Transverse colon (tissue), 4 donors: ENCODE results near the gene ZNF784. TPM values are rescaled to one million over a fixed set of nuclear protein-coding genes. Genes with fewer than 3 reads are reported as not detected.

ENCODE experiments used
- DNase-seq: peaks from one replicate; pipeline ENCODE4 v3.0.0-alpha.2; 2019
- H3K27ac ChIP-seq, 4 donors: fragments of 200-600 bp; sonication (generic); 2 replicates each; pipeline ENCODE4 v1.5.1; 2016 to 2018; ENCODE audit warnings: inconsistent platforms in 4 of 4
- H3K27me3 ChIP-seq: fragments of 200-600 bp; sonication (generic); 2 replicates; pipeline ENCODE4 v1.5.1; 2017; ENCODE audit warnings: inconsistent platforms
- H3K36me3 ChIP-seq, 4 donors: fragments of 200-600 bp; sonication (generic); 2 replicates each; pipeline ENCODE4 v1.5.1; 2017 to 2019; ENCODE audit warnings: inconsistent platforms in 4 of 4
- H3K4me1 ChIP-seq, 4 donors: fragments of 200-600 bp; sonication (generic); 2 replicates each; pipeline ENCODE4 v1.5.1; 2017 to 2020; ENCODE audit warnings: inconsistent platforms in 4 of 4
- H3K4me3 ChIP-seq, 4 donors: fragments of 200-600 bp; sonication (generic); 1 replicate in 1 of 4; 2 replicates in 3 of 4; pipeline versions ENCODE4 v1.5.1 to v1.6.1; 2017 to 2019; ENCODE audit warnings: inconsistent platforms in 4 of 4
- H3K9me3 ChIP-seq, 2 donors: fragments of 200-600 bp; sonication (generic); 2 replicates each; pipeline ENCODE4 v1.5.1; 2017 to 2019; ENCODE audit warnings: inconsistent platforms in 2 of 2
- CTCF ChIP-seq, 5 experiments: fragments of 200-600 bp in 3 of 5; fragments of 450-650 bp in 2 of 5; sonication (generic) in 3 of 5; IDR thresholded peaks; 1 replicate in 2 of 5; 2 replicates in 3 of 5; pipeline ENCODE4 v1.5.1; 2016 to 2017; ENCODE audit warnings: antibody characterized with exemption in 5 of 5, inconsistent platforms in 3 of 5, mild to moderate bottlenecking in 2 of 5, moderate library complexity in 1 of 5
- EP300 ChIP-seq: sonication (generic); formaldehyde crosslinking; IDR thresholded peaks from one replicate; pipeline ENCODE4 v1.6.1; 2017; ENCODE audit warnings: antibody characterized with exemption, low read depth
- POLR2A ChIP-seq: fragments of 450-650 bp; IDR thresholded peaks from one replicate; pipeline ENCODE4 v1.6.1; 2016; ENCODE audit warnings: antibody characterized with exemption, mild to moderate bottlenecking, moderate library complexity
- POLR2AphosphoS5 ChIP-seq, 3 donors: sonication (generic); formaldehyde crosslinking; IDR thresholded peaks; one replicate each; pipeline ENCODE4 v1.6.1; 2016; ENCODE audit warnings: antibody characterized with exemption in 3 of 3
- WGBS, 2 donors: methylation state at CpG; one replicate each; pipeline ENCODE4 v1.1.5; 2018; ENCODE audit warnings: low coverage in 1 of 2; 5-methylcytosine and 5-hydroxymethylcytosine counted together
- in situ Hi-C, 4 donors: fragments of 200-750 bp; cut with MboI; loops; one replicate each; pipeline versions ENCODE4 v1.15.0 to v1.15.1; 2017; ENCODE audit warnings: low sequenced_read_pairs in 3 of 4, low pct_ligation_motif_present in 1 of 4, low pct_unique_long_range_greater_than_20kb in 1 of 4
- intact Hi-C: fragments of 100-400 bp; cut with DNase I; formaldehyde crosslinking; loops from one replicate; pipeline ENCODE4 v1.15.1; 2023; ENCODE audit warnings: low total_unique reads
- total RNA-seq, 4 donors: library from RNA; depleted of rRNA; stranded (reverse); fragments of >200 nt; gene quantifications; one replicate each; pipeline ENCODE4 v1.1.0, GENCODE V29; 2016

The ZNF784 gene
- total RNA-seq, 4 donors from 2014 or later: 11.1 to 27.7 (median 14.5) TPM

GRCh38 chr19:55614711-55615542, 9.4 kb downstream of the ZNF784 start:
- 96% methylated on average over 98 of the region's 98 CpGs; no CpG with 5 or more reads in 1 of the 2 donors for WGBS, 2 donors
- H3K36me3 ChIP-seq: peaks cover 0 to 18% (median 8%) of the 10 kb centered on the region in 4 donors

GRCh38 chr19:55613930-55614710, 10.2 kb downstream of the ZNF784 start:
- in situ Hi-C loops (no loop called here), intact Hi-C loops (loop anchor here (10.0 kb wide), 1 partner anchor 99 kb away; no protein-coding TSS in a partner anchor)
- WGBS, 2 donors: 93 to 95% methylated on average over 3 to 66 of the region's 75 CpGs
- Histone ChIP-seq H3K4me1 (peaks cover 0 to 6% (median 0%) of the 10 kb centered on the region in 4 donors), H3K27ac (no peak overlapping the region), H3K4me3 (no peak overlapping the region), H3K36me3 (peaks cover 0 to 18% (median 8%) of the 10 kb centered on the region in 4 donors), H3K9me3 (no peaks in the 10 kb centered on the region), H3K27me3 (no peaks in the 10 kb centered on the region)
- DNase-seq: no peak
- no peak for TF ChIP-seq POLR2A
- TF ChIP-seq POLR2AphosphoS5 (IDR thresholded peaks at IDR 0.05): no peak
- no peak for TF ChIP-seq CTCF (IDR thresholded peaks at IDR 0.05)
- no peak for TF ChIP-seq EP300

More at GRCh38 chr19:55614711-55615542, 9.4 kb downstream of the ZNF784 start:
- no peak for TF ChIP-seq CTCF (IDR thresholded peaks at IDR 0.05)
- TF ChIP-seq EP300: no peak
- no peak for TF ChIP-seq POLR2A
- no peak for TF ChIP-seq POLR2AphosphoS5 (IDR thresholded peaks at IDR 0.05)
- no peak for DNase-seq
- no peaks in the 10 kb centered on the region for H3K9me3 ChIP-seq
- no peak overlapping the region for H3K4me3 ChIP-seq
- no peaks in the 10 kb centered on the region for H3K27me3 ChIP-seq
- in situ Hi-C loops: no loop called here
- intact Hi-C loops: loop anchor here (10.0 kb wide), 1 partner anchor 100 kb away; no protein-coding TSS in a partner anchor
- H3K27ac ChIP-seq: no peak overlapping the region
- H3K4me1 ChIP-seq: peaks cover 0 to 6% (median 0%) of the 10 kb centered on the region in 4 donors

GRCh38 chr19:55613396-55613795, 11.0 kb downstream of the ZNF784 start:
- in situ Hi-C loops: no loop called here
- Histone ChIP-seq H3K4me1 (peaks cover 0 to 6% (median 0%) of the 10 kb centered on the region in 4 donors), H3K27me3 (no peaks in the 10 kb centered on the region), H3K27ac (no peak overlapping the region), H3K9me3 (no peaks in the 10 kb centered on the region), H3K36me3 (peaks cover 0 to 18% (median 8%) of the 10 kb centered on the region in 4 donors), H3K4me3 (no peak overlapping the region)
- 96% methylated on average over 27 of the region's 27 CpGs; no CpG with 5 or more reads in 1 of the 2 donors for WGBS, 2 donors
- no peak for DNase-seq
- TF ChIP-seq POLR2AphosphoS5 (IDR thresholded peaks at IDR 0.05): no peak
- no peak for TF ChIP-seq CTCF (IDR thresholded peaks at IDR 0.05)
- no peak for TF ChIP-seq EP300
- no peak for TF ChIP-seq POLR2A
- intact Hi-C loops: loop anchor here (10.0 kb wide), 1 partner anchor 99 kb away; no protein-coding TSS in a partner anchor
